Pancreas (tissue), 10 donors: ENCODE results near the gene RASSF3. TPM values are rescaled to one million over a fixed set of nuclear protein-coding genes. Genes with fewer than 3 reads are reported as not detected.

ENCODE experiments used
- ATAC-seq, 4 donors: fragments of 200-7000 bp; cut with Tn5 transposase; one replicate each; pipeline versions ENCODE4 v1.8.0 to v1.9.1; 2020; ENCODE audit warnings: mild to moderate bottlenecking in 4 of 4, moderate library complexity in 4 of 4
- DNase-seq, 6 donors: peaks; one replicate each; pipeline ENCODE4 v3.0.0-alpha.2; 2020
- FAIRE-seq: peaks from 2 replicates; lab custom pipeline; 2012; peaks lifted over from hg19 to GRCh38; lab: Jason Lieb, UNC
- H3K27ac ChIP-seq, 4 donors: fragments of 200-600 bp; sonication (generic); 1 replicate in 3 of 4; 2 replicates in 1 of 4; pipeline versions ENCODE4 v1.5.0 to v1.8.0; 2020
- H3K27me3 ChIP-seq, 4 donors: fragments of 200-600 bp; one replicate each; pipeline ENCODE4 v1.8.0; 2021
- H3K36me3 ChIP-seq, 3 donors: fragments of 200-600 bp; sonication (generic) in 1 of 3; one replicate each; pipeline versions ENCODE4 v1.5.0 to v1.8.0; 2020 to 2021
- H3K4me1 ChIP-seq, 3 donors: fragments of 200-600 bp; one replicate each; pipeline ENCODE4 v1.8.0; 2021
- H3K4me3 ChIP-seq, 4 donors: fragments of 200-600 bp; sonication (generic) in 2 of 4; one replicate each; pipeline versions ENCODE4 v1.5.0 to v1.8.0; 2020 to 2021
- H3K9me3 ChIP-seq, 4 donors: fragments of 200-600 bp; one replicate each; pipeline ENCODE4 v1.8.0; 2021
- CTCF ChIP-seq, 4 donors: fragments of 200-600 bp; sonication (generic) in 3 of 4; IDR thresholded peaks; one replicate each; pipeline versions ENCODE4 v1.5.0 to v1.8.0; 2021; ENCODE audit warnings: antibody characterized with exemption in 4 of 4
- WGBS, 2 donors: extraction: QIAGEN DNeasy Blood & Tissue Kit; methylation state at CpG; one replicate each; pipeline ENCODE4 v1.1.7; 2013; 5-methylcytosine and 5-hydroxymethylcytosine counted together
- intact Hi-C, 3 donors: fragments of 100-400 bp; cut with DNase I; formaldehyde crosslinking; loops; one replicate each; pipeline versions ENCODE4 v1.11.1 to v1.14.2; 2022
- polyA plus RNA-seq, 2 donors: library from polyadenylated mRNA; stranded (reverse); fragments of 200-250 nt; gene quantifications; one replicate each; pipeline ENCODE4 v1.2.3, GENCODE V29; 2013
- total RNA-seq, 6 donors: library from RNA; stranded (reverse); fragmentation: NEBNext Ultra II Directional in 4 of 6; extraction: Animal tissue kit (Norgen Biotek cat#: 25700) in 4 of 6; gene quantifications; one replicate each; pipeline versions ENCODE4 v1.2.1 to v1.2.4, GENCODE V29; 2021 to 2023
- donor health status: healthy with polysubstance abuse.
- donor health status: DM: no; HTN: no; CAD: no; lungs with moderate emphysema.
- donor health status: DM: no; HTN: no; CAD: no.
- donor health status: control.
- donor health status: control.
- donor health status: Bipolar disorder and iron deficiency.
- donor health status: DM: yes; HTN: yes; CAD: no.
- donor health status: DM: no; HTN: no; CAD: no.
- donor health status: DM: no; HTN: no; CAD: no.
- donor health status: DM: yes; HTN: yes; CAD: no.

RASSF3 gene
- total and polyA plus RNA-seq, 8 donors: 5.2 to 36.5 (median 21.5) TPM

DNA sequence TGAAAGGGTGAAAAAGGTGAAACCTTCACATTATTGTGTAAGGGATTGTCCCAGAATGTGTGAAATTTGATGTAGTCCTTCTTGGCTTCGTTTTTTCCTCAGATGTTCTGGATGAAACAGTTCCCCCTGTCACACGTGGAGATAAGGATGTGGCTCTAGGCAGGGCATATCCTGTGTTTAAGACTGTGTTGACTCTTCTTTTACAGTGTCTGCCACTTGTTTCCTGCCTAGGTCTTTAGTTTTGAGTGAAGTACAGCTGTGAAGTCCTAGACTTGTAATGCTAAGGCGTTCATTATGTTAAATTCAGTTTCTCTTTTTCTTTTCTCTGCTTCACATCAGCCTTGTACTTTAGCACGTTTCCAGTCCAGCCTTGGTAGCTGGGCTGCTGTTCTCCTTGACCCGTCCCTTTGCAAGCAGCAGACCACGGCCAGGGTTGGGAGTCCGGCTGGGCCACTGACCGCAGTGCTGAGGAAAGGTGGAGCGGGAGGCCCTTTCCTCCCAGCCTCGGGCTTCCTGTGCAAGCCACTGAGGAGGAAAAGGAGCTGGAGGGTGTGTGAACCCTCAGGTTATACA lies 59.1 kb downstream of the RASSF3 start:
- no peaks in the 10 kb centered on the region for H3K36me3 ChIP-seq
- peaks cover 68 to 91% (median 87%) of the 10 kb centered on the region in 3 donors for H3K4me1 ChIP-seq
- FAIRE-seq (no peak), DNase-seq (peak in 3 of 6 donors; percentile 29 to 67 (median 40)), ATAC-seq (peak in 1 of 4 donors; percentile 18)
- 32 to 34% methylated on average over 10 of the region's 10 CpGs for WGBS, 2 donors
- no peaks in the 10 kb centered on the region for H3K9me3 ChIP-seq
- H3K27ac ChIP-seq: peak overlapping the region in 3 of 4 donors; percentile 11 to 79 (median 71)
- H3K27me3 ChIP-seq: no peaks in the 10 kb centered on the region
- no peak for TF ChIP-seq CTCF (IDR thresholded peaks at IDR 0.05)
- intact Hi-C loops: no loop called here
- no peak overlapping the region for H3K4me3 ChIP-seq

DNA sequence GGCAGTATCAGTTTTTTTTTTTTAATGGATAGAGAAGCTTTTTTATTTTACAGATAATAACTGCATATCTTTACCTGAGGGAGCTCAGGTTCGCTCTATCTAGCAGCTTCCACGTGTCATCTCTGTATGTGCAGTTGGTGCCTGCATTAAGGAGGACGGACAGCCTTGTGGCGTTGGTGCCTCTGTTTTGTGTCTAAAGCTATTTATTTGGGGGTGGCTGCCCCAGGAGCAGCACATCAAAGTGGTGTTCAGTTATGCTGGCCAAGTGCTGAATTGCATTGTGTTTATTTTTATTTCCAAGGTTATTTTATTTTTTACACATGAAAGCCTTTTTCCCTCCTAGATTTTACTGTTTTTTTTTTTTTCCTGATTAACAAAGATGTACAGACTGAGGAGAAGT lies 59.7 kb downstream of the RASSF3 start:
- no peak for ATAC-seq
- H3K36me3 ChIP-seq: no peaks in the 10 kb centered on the region
- no peak for TF ChIP-seq CTCF (IDR thresholded peaks at IDR 0.05)
- peak overlapping the region in 2 of 4 donors; percentile 71 to 81 for H3K27ac ChIP-seq
- intact Hi-C loops: loop anchor here in 1 of 3 donors (10.0 kb wide), 1 partner anchor 65 kb away; no protein-coding TSS in a partner anchor
- no peak for FAIRE-seq
- WGBS, 2 donors: 35 to 44% methylated on average over 4 of the region's 4 CpGs
- H3K27me3 ChIP-seq: no peaks in the 10 kb centered on the region
- no peak for DNase-seq
- peaks cover 66 to 93% (median 84%) of the 10 kb centered on the region in 3 donors for H3K4me1 ChIP-seq
- no peaks in the 10 kb centered on the region for H3K9me3 ChIP-seq
- no peak overlapping the region for H3K4me3 ChIP-seq

DNA sequence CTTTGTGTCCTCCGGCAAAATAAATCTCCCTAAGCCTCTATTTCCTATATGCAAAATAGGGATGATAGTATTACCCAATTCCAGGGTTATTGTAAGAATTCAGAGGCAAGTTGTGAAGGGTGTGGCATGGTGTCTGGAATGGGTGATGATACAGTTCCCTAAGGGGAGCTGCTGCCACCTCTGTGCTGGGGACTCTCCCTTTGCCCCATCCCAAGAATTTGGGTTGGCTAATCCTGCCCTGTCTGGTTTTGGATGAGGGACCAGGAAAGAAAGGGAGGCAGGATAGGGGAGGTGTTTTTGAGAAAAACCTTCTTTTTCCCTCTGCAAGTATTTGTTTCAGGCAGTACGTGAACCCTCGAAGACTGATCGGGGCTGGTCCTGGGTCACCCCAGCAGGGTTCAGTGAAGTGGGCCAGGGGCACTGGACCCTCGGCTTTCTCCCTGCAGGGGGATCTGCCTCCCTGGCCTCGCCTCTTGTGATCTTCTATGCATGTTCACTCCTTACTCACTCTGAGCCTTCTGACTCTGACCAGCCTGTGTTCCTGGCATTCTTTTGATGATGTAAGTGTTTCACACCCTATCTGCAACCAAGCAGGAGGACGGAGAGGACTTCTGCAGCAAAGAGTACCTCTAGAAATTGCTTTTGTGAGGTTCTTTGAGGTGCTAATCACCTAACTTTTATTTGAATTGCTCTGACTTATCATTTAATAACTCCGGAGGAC lies 60.8 kb downstream of the RASSF3 start:
- 59 to 71% methylated on average over 8 of the region's 8 CpGs for WGBS, 2 donors
- peak; percentile 23 to 58 (median 44) for ATAC-seq
- peak overlapping the region; percentile 26 to 81 (median 58) for H3K27ac ChIP-seq

GRCh38 chr12:64671681-64672080 lies 61.4 kb downstream of the RASSF3 start:
- intact Hi-C loops: loop anchor here in 1 of 3 donors (10.0 kb wide), 1 partner anchor 67 kb away; no protein-coding TSS in a partner anchor
- Histone ChIP-seq H3K4me3 (no peak overlapping the region), H3K27me3 (no peaks in the 10 kb centered on the region), H3K36me3 (no peaks in the 10 kb centered on the region), H3K4me1 (peaks cover 56 to 86% (median 74%) of the 10 kb centered on the region in 3 donors), H3K27ac (peak overlapping the region in 3 of 4 donors; percentile 44 to 81 (median 71)), H3K9me3 (no peaks in the 10 kb centered on the region)
- FAIRE-seq (no peak), DNase-seq (no peak), ATAC-seq (peak in 1 of 4 donors; percentile 2)
- TF ChIP-seq CTCF (IDR thresholded peaks at IDR 0.05): no peak
- WGBS, 2 donors: 22 to 49% methylated on average over 4 of the region's 4 CpGs

More for the DNA sequence above, 60.8 kb downstream of the RASSF3 start:
- TF ChIP-seq CTCF (IDR thresholded peaks at IDR 0.05): no peak
- Histone ChIP-seq H3K9me3 (no peaks in the 10 kb centered on the region), H3K4me1 (peaks cover 57 to 92% (median 80%) of the 10 kb centered on the region in 3 donors), H3K27me3 (no peaks in the 10 kb centered on the region), H3K36me3 (no peaks in the 10 kb centered on the region), H3K4me3 (no peak overlapping the region)
- FAIRE-seq (no peak), DNase-seq (peak in 2 of 6 donors; percentile 28 to 33)
- intact Hi-C loops: loop anchor here in 1 of 3 donors (10.0 kb wide), 1 partner anchor 66 kb away; no protein-coding TSS in a partner anchor
